MV-4-11 (cell line): ENCODE measurements around the gene SLC36A4.
"Not testable (repeated sequence)": the region's sequence is repeated elsewhere in the genome, so short reads cannot be mapped to it uniquely, and the experiment has no call there.

Experiments
- DNase-seq: peaks from one replicate; lab custom pipeline; 2025; lab: John Stamatoyannopoulos, UW

The SLC36A4 gene

DNA sequence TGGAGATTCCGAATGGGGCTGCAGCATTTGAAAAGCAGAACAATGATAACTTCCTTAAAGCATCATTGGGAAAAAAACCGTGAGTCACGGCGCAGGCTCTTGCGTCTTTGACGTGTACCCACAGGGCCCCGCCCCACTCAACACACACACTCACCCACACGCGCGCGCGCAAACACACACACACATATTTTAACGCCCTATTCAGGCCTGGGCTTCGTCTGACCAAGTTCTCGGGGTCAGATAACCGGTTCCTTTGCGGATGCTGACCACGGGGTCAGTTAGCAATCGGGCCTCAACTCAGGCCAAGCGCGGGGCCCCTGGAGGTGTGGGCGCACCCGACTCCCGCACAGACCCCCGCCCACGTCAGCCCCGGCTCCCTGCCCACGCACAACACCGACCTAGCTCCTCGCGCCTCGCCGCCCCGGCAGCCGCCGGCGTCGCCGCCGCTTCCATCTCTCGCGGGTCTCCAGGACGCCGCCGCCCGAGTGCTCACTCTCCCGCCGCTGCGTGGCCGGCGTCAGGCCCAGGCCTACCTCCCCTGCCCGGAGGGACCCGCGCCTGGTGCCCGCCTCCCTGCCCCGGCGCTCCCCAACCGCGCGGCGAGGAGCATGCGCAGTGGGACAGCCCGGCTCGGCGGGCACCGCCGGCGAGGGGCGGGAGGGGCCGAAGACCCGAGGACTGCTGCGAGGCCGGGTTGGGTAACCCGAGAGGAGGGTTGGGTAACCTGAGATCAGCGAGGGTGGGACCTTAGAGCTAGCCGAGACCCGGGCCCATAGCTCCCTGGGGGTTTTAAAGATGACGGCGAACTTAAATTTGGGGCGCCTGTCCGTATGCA is at the start of gene SLC36A4:
Gene SLC36A4 (minus strand): TSS at position 612 of the 835 bp plus-strand sequence. CDS start 159 bp downstream, at position 453.
- DNase-seq: peak; percentile 97

DNA sequence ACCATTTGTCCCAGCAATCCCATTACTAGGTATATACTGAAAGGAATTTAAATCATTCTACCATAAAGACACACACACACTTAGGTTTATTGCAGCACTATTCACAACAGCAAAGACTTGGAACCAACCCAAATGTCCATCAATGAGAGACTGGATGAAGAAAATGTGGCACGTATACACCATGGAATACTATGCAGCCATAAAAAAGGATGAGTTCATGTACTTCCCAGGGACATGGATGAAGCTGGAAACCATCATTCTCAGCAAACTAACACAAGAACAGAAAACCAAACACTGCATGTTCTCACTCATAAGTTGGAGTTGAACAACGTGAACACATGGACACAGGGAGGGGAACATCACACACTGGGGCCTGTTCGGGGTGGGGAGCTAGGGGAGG is 49.0 kb upstream of the SLC36A4 start:
- DNase-seq: not testable (repeated sequence)

DNA sequence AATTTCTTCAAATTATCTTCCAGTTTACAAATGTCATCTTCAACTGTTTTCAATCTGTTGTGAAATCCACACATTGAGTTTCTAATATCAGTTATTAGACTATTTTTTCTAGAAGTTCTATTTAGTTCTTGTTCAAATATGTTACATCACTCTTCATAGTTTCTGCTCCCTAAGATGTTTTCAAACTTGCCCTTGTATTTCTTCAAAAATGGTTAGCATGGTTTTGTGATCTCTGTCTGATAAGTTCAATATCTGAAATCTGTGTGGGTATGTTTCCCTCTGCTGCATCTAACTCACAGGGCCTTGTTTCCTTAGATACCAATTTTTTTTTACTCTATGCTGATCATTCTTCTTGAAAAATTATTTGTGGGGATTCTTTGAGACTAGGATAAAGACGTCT is 46.2 kb upstream of the SLC36A4 start:
- no peak for DNase-seq

DNA sequence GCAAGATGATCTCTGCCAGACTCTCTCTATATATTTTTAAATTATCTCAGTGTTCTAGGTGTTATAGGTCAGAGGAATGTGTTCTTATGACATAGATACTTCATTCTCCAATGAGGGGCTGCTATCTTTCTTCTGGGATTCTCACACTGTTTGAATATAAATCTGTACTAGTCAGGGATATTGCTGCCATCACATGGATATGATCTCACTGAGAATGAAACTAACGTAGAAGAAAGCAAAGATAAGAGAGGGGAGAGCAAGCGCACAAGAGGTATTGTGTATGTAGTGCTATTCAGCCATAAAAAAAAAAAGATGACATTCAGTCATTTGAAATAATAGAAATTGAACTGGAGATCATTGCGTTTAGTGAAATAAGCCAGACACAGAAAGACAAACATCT is 42.2 kb upstream of the SLC36A4 start:
- DNase-seq: no peak

DNA sequence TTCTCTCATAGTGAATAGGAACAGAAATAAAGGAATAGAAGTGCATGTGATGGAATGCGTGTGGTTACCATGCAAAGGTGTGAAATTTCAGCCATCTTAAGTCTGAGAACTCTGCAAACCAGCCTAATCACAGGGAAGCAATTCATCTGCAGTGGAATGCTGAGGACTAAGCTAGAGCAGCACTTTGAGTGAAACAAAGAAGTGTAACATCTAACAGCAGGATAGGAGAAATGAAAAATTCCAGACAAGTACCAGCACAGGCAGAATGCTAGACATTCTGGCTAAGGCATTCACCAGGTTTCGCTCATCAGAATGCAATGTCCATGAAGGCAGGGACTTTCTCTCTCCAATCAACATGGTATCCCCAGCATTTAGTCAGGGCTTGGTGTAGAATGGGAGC is 41.2 kb upstream of the SLC36A4 start:
- DNase-seq: no peak

DNA sequence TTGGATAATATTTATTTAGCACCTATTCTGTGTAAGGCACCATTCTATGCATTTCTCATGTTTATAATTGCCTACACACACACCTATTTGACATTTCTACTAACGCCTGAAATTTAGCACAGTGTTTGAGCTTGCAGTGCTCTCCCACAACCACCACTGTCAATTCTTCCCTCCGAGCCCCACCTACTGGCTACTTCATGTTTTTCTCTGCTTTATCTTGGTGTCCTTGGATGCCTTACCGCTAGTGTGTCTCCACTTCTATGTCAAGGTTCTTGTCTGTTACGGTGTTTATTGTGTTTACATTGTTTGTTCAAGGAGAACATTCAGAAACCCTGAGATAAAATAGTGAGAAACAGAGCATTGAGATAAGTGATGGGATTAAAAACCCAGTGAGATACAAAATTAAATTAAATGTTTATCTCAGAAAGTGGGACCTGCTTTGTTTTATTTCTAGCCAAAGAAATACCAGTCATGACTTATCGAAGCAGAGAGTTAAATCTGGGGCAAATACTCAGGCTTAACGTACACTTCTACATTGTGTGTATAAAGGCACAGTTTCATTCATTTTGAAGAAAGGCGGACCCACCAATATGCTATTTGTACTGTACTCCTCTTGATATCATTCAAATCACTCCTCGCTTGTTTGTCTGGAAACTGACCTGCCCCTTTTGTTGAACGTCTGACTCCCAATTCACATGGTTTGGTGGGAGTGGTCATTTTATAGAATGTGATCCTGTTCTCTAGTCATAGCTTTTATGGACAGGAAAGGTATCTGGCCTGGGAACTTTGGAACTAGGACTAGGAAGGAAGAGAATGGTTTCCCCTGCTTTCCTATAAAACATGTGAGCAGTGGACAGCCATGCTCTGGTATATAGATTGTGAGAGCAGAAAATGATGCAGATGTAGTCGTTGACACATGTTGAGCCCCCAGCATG is 39.2 kb upstream of the SLC36A4 start:
- DNase-seq: peak; percentile 16

DNA sequence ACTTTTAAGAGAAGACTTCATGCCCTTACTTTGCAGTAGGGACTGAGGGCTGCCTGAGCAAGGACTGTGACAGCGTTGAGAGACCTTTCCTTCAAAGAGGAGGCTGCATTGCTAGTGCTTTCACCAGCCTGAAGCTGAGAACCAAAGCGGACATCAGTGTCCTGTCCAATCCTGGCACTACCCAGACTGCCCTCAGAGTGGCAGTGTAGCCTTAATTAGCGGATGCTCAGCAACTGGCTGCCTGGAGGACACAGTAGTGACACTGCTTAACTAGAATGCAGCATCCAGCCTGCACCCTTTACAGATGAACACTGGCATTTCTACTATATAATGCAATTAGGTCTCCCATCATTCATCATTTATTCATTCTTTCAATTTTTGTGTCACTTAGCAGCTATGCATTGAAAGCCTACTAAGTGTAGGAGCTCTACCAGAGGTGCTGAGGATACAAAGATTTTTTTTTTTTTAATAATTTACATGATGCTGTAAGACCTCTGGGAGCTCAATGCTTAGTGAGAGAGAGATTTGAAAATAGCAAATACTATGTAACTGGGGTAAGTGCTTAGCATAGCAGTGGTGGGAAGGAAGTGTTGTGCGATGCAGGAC is 36.9 kb upstream of the SLC36A4 start:
- DNase-seq: peak; percentile 59

DNA sequence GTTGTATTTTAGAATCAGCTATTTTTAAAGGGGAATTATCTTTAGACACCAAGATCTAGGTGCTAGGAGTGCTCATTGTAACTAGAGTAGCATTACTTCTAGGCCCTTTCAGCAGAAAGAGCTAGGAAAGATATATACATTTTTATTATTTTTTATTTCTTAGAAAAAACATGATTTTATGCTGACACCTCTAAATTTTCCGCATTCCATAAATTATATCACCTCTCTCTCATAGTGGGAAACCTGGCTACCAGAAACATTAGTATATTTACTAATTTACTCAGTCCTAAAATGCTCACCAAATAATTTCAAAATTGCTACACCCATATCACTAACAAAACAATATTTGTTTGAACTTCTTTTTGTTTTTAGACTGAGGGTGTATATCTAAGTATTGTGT is 32.1 kb upstream of the SLC36A4 start:
- DNase-seq: no peak

DNA sequence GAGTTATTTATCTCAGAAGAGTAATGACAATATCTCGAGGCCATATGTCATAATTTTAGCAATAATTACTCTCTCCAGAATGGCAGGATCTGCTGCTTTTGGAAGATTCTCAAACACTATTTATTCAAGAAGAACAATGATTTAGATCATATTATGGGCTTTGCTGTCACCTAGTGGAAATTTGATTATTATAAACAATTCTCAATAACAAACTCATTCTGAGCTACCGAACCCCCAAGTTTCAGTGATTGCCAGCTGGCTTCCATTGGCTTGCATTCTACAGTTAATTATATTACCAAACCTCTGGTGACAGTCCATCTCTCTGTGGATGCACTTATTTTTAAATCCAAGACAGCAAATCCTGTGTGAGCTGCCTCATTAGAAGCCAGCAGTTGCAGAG is 27.9 kb upstream of the SLC36A4 start:
- DNase-seq: peak; percentile 9

DNA sequence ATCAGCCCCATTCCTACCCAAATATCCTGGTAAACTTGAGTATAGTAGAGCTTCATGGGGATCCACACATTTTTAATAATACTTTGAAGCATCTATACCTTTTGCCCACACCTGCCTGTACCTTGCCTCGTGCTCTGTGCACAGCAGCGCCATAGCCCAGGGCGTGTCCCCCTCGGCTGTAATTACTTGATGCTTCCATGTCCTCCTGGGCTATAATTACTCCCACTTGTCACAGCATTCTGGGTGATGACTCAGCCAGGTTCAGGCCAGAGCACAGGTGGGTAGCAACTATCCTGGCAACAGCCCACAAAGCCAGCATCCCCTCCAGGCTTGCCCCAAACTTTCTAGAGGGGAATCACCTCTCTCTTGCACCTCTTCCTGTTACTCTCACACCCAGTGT is 23.7 kb upstream of the SLC36A4 start:
- no peak for DNase-seq

DNA sequence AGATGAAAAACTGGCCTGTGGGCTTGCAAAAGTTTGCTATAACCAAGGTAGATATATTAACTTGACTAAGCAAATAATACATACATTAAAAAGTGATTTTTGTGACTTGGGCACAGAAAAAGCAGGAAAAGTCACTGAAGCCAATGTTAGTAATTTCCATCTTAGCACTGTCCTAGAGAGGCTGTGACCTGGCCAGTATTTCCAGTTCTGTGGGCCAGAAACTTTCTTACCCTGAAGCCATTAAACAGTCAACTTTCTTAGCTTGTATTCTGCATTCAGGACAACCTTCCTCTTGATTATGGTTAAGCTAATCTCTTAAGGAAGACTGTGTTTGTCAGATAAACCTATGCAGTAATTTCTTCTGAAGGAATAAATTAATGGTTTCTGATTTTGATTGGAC is 22.3 kb upstream of the SLC36A4 start:
- no peak for DNase-seq

DNA sequence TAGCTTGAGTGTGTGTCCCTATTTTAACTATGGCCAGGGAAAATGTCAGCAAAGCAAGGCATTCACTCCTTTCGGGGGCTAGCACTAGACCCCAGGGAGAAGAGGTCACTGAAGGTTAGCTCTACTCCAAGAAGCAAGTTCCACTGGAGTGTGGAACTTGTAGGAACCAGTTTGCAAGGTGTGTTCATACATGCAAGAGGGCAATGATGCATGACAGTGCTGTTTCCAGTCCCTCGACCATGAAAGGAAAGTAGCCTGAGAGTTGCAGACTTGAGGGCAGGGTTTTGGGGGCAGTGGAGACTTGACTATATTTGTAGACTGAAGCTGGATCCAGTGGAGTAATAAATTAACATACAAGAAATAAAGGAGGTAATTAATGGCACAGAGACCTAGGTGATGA is 21.6 kb upstream of the SLC36A4 start:
- no peak for DNase-seq

DNA sequence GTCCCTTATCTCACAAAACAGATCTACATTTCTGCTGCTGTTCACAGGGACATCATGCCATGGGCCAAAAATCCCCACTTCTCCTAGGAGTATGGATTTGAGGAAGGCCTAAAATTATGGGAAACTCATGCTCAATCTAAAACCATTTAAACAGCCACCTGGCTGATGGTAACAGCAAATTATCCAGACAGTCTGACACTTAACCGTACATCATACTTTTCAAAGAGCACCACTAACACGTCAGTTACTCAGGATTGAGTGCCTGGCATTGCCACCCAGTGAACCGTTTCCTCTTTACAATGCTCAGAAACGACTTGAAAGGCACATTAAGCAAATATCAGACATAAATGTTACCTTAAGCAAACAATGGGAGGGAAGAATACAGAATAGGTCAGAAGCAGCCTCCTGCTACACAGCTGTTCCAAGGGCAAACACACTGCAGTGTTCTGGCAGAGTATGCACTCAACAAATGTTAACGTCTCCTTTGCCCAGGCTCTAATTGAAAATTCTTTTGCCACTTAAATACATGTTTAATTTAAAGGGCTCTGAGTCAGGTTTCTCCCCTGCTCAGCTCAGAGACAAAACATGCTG is 18.8 kb upstream of the SLC36A4 start:
- no peak for DNase-seq

DNA sequence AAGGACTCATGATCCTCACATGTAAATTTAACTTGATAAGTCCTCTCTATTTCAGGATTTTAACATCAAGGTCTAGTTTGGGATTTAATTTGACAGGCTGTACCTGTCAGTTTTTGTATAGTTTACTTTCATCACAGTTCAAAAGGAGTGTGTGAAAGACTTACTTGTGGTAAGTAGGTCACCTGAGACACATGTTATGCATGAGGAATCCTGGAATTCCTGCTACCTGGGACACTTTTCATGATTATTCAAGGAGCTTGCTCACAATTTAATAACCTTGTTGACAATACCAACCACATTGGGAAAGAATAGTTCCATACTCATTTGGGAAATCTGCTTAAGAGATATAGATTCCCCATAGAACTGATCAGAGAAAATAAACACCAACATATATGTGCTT is 15.8 kb upstream of the SLC36A4 start:
- no peak for DNase-seq

DNA sequence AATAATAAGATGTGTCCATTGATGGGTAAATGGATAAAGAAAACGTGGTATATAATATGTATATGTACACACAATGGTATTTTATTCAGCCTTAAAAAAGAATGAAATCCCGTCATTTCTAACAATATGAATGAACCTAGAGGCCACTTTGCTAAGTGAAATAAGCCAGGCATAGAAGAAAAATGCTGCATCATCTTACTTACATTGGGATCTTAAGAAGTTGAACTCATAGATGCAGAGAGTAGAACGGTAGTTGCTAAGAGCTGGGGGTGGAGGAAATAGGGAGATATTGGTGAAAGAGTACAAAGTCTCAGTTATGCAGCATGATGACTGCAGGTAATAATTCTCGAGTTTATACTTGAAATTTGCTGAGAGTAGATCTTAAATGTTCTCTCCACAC is 14.3 kb upstream of the SLC36A4 start:
- no peak for DNase-seq

DNA sequence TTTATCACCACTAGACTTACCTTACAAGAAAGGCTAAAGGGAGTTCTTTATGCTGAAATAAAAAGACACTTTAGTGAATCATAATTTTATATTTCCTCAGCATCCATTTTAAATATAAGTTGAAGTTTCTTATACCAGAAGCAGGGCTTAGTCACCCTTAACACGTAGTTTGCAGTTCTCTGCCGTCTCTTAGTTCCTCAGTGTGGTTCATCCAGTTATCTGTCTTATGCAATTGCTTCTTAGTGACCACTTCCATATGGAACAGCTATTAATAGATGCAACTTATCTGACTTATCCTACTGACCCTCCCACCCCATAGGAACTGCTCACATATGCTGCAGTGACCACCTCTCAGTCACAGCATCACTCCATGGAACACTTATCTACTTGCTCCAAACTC is 11.7 kb upstream of the SLC36A4 start:
- peak; percentile 86 for DNase-seq

DNA sequence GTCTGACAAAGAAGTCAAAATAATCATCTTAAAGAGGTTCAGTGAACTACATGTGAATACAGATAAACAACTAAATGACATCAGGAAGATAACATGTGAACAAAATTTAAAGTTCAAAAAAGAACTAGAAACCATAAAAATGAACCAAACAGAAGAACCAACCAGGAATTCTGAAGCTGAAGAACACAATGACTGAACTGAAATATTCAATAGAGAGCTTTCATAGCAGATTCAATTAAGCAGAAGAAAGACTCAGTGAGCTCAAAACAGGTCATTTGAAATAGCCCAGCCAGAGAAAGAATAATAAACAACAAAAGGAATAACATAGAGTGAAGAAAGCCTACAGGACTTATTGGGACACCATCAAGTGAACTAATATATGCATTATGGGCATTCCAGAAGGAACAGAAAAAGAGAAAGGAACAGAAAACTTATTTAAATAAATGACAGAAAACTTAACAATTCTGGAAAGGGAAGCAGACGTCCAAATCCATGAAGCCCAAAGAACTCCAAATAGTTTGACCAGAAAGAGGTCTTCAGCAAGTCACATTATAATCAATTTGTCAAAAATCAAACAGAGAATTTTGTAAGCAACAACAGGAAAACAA is 11.0 kb upstream of the SLC36A4 start:
- no peak for DNase-seq

DNA sequence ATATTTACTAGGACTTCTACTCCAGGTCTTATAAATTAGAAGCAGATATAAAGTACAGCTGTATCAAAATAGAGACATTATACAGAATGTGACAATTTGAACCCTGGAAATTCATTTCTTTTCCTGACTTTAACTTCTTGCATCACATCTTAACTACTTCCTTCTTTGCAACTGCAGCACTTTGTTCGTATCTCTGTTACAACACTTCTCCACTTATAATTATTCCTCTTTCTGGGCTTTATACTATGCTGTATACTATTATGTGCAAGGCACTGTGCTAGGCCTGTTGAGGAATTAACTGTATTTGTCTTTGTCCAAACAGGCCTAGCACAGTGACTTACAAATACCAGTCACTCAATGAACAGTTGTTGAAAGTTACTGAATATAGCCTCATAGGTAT is 1.8 kb upstream of the SLC36A4 start:
- DNase-seq: peak; percentile 77

DNA sequence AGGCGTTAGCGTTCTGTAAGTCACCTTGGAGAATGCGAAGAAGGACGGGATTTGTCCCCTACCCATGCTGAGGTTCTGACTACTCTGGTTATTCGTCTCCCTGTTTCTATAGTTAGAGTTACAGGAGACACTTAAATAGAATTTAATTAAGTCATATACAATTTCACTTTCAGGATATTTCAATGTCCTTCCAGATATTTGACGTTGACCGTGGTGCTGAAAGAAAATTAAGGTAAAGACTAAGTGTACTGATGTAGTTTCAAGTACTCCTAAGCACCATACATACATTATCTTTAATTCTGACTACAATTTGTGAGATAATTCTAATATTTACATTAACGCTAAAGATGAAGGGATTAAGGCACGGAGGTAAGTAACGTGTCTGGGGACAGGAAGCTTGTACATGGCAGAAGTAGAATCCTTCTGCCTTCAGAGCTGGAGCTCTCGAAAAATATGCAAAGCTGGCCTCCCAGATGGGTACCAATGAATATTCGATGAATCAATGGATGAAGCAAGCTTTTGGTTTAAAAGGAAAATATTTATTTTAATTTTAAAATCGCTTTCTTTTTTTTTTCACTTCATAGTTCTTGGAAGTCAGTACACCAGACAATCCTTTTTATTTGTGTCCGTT is 539 bp upstream of the SLC36A4 start:
- no peak for DNase-seq

DNA sequence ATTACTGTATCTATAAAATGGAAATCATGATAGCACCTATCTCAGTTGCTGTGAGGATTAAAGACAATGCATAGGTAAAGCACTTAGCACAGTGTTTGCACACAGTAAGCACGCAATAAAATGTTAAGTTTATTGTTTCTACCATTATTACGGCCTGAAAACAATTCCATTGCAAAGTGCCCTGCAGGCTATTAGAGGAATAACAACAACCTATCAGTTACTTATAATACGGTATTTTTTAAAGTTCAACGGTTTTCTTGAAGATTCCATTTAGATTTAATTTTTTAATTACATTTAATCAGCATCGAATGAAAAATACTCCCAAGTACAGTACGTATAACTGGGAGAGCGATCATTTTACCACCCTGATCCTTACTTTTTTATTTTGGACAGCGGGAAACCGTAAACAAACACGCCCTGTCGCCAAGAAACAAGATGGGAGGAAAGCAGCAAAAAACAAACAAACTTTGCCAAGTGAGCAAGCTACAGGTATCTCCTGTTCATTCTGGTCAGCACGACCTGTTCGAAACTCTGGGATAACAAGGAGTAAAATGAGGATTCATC is 893 bp downstream of the SLC36A4 start:
- no peak for DNase-seq
